GM23338 (cell line): ENCODE measurements around the gene SLC10A2. TPM values are rescaled to one million over a fixed set of nuclear protein-coding genes. Genes with fewer than 3 reads are reported as not detected.

Experiments
- ATAC-seq: fragments of 200-7000 bp; cut with Tn5 transposase; 3 replicates; pipeline ENCODE4 v1.9.1; 2020
- DNase-seq: peaks from one replicate; pipeline ENCODE4 v3.0.0-alpha.2; 2015; ENCODE audit warnings: low spot score
- H2AFZ ChIP-seq: fragments of 200-600 bp; sonication (generic); 2 replicates; pipeline ENCODE4 v1.8.0; 2016; ENCODE audit warnings: antibody characterized with exemption, mild to moderate bottlenecking, moderate library complexity
- H3F3A ChIP-seq: fragments of 200-600 bp; sonication (generic); replicated peaks from 2 replicates; pipeline ENCODE4 v1.8.0; 2017; ENCODE audit warnings: antibody characterized with exemption, mixed run types, low read depth
- H3K27ac ChIP-seq: fragments of 200-600 bp; sonication (generic); 2 replicates; pipeline ENCODE4 v1.6.1; 2016; ENCODE audit warnings: low read depth
- H3K27me3 ChIP-seq: fragments of 200-600 bp; sonication (generic); 2 replicates; pipeline ENCODE4 v1.8.0; 2016; ENCODE audit warnings: mild to moderate bottlenecking, mixed run types, moderate library complexity; ENCODE audit not compliant: insufficient read depth
- H3K36me3 ChIP-seq: fragments of 200-600 bp; sonication (generic); 2 replicates; pipeline ENCODE4 v1.8.0; 2016; ENCODE audit warnings: mild to moderate bottlenecking; ENCODE audit not compliant: insufficient read depth
- H3K4me1 ChIP-seq: fragments of 200-600 bp; sonication (generic); 2 replicates; pipeline ENCODE4 v1.8.0; 2016; ENCODE audit warnings: mild to moderate bottlenecking, moderate library complexity; ENCODE audit not compliant: insufficient read depth
- H3K4me2 ChIP-seq: fragments of 200-600 bp; sonication (generic); 2 replicates; pipeline ENCODE4 v1.7.1; 2017; ENCODE audit warnings: mixed run types
- H3K4me3 ChIP-seq: fragments of 200-600 bp; sonication (generic); 2 replicates; pipeline ENCODE4 v1.6.1; 2016; ENCODE audit warnings: mixed run types
- H3K79me2 ChIP-seq: fragments of 200-600 bp; sonication (generic); replicated peaks from 2 replicates; pipeline ENCODE4 v1.8.0; 2017; ENCODE audit warnings: mild to moderate bottlenecking; ENCODE audit not compliant: insufficient read depth
- H3K9me2 ChIP-seq: fragments of 200-600 bp; sonication (generic); 2 replicates; pipeline ENCODE4 v1.8.0; 2017; ENCODE audit not compliant: insufficient read depth
- H4K20me1 ChIP-seq: fragments of 200-600 bp; sonication (generic); replicated peaks from 2 replicates; pipeline ENCODE4 v1.8.0; 2017; ENCODE audit warnings: mild to moderate bottlenecking; ENCODE audit not compliant: insufficient read depth
- H3K27ac Mint-ChIP-seq: 2 replicates; pipeline ENCODE4 v1.8.0; 2020; ENCODE audit warnings: inconsistent platforms, mild to moderate bottlenecking, moderate library complexity, mixed read lengths
- H3K27me3 Mint-ChIP-seq: 3 replicates; pipeline ENCODE4 v1.8.0; 2022; ENCODE audit warnings: low read depth, mild to moderate bottlenecking, moderate library complexity, mixed read lengths, inconsistent platforms; ENCODE audit not compliant: insufficient read depth, poor library complexity
- H3K36me3 Mint-ChIP-seq: 3 replicates; pipeline ENCODE4 v1.8.0; 2021; ENCODE audit warnings: low read depth, mild to moderate bottlenecking, inconsistent platforms, moderate library complexity, mixed read lengths
- H3K4me1 Mint-ChIP-seq: 3 replicates; pipeline ENCODE4 v1.8.0; 2020; ENCODE audit warnings: mild to moderate bottlenecking, inconsistent platforms, mixed read lengths
- H3K4me3 Mint-ChIP-seq: 3 replicates; pipeline ENCODE4 v1.8.0; 2021; ENCODE audit warnings: moderate library complexity, mild to moderate bottlenecking, inconsistent platforms, mixed read lengths
- H3K9me3 Mint-ChIP-seq: 3 replicates; pipeline ENCODE4 v1.8.0; 2020; ENCODE audit warnings: moderate library complexity, mild to moderate bottlenecking, inconsistent platforms, mixed read lengths
- CREB1 ChIP-seq: fragments of 250-450 bp; sonication (Bioruptor Pico); IDR thresholded peaks from 2 replicates; pipeline ENCODE4 v1.5.0; 2020; ENCODE audit warnings: low read depth, mild to moderate bottlenecking, moderate library complexity
- CTCF ChIP-seq, 2 experiments: fragments of 200-600 bp in 1 of 2; sonication (generic) in 1 of 2; conservative IDR thresholded peaks; 2 replicates each; pipeline versions ENCODE4 v1.5.1 to v1.6.1; 2016 to 2017; ENCODE audit warnings: antibody characterized with exemption in 2 of 2, low read depth in 2 of 2, mild to moderate bottlenecking in 2 of 2, moderate library complexity in 1 of 2
- ETS1 ChIP-seq: IDR thresholded peaks from 2 replicates; pipeline ENCODE4 v1.6.1; 2016; ENCODE audit warnings: antibody characterized with exemption
- EZH2 ChIP-seq: fragments of 200-600 bp; sonication (generic); IDR thresholded peaks from one replicate; pipeline ENCODE4 v1.8.0; 2017; ENCODE audit warnings: antibody characterized with exemption, mild to moderate bottlenecking, low read depth; ENCODE audit not compliant: unreplicated experiment
- EZH2phosphoT487 ChIP-seq: fragments of 200-600 bp; sonication (generic); IDR thresholded peaks from one replicate; pipeline ENCODE4 v1.8.1; 2018; ENCODE audit warnings: antibody characterized with exemption; ENCODE audit not compliant: unreplicated experiment
- JUNB ChIP-seq: IDR thresholded peaks from one replicate; pipeline ENCODE4 v1.6.1; 2016; ENCODE audit warnings: antibody characterized with exemption; ENCODE audit not compliant: unreplicated experiment
- NANOG ChIP-seq: IDR thresholded peaks from 2 replicates; pipeline ENCODE4 v1.6.1; 2016; ENCODE audit warnings: antibody characterized with exemption, borderline replicate concordance
- POLR2AphosphoS5 ChIP-seq: IDR thresholded peaks from 2 replicates; pipeline ENCODE4 v1.6.1; 2016; ENCODE audit warnings: antibody characterized with exemption, low read depth
- REST ChIP-seq: IDR thresholded peaks from one replicate; pipeline ENCODE4 v1.6.1; 2018; ENCODE audit warnings: antibody characterized with exemption; ENCODE audit not compliant: unreplicated experiment
- STAT1 ChIP-seq: IDR thresholded peaks from one replicate; pipeline ENCODE4 v1.6.1; 2016; ENCODE audit warnings: antibody characterized with exemption; ENCODE audit not compliant: unreplicated experiment
- ZNF114 ChIP-seq: fragments of 250-450 bp; sonication (Bioruptor Pico); IDR thresholded peaks from 2 replicates; pipeline ENCODE4 v1.5.0; 2020; ENCODE audit warnings: mild to moderate bottlenecking, moderate library complexity
- ZNF331 ChIP-seq: fragments of 250-450 bp; sonication (Bioruptor Pico); IDR thresholded peaks from 2 replicates; pipeline ENCODE4 v1.5.0; 2020; ENCODE audit warnings: low read depth, mild to moderate bottlenecking, moderate library complexity
- ZNF462 ChIP-seq: fragments of 250-450 bp; sonication (Bioruptor Pico); IDR thresholded peaks from 2 replicates; pipeline ENCODE4 v1.5.0; 2020; ENCODE audit warnings: mild to moderate bottlenecking, moderate library complexity
- polyA plus RNA-seq: library from polyadenylated mRNA; unstranded; fragments of >200 nt; fragmentation: Nextera tagmentation; extraction: Ambion mirVana; gene quantifications from 2 replicates; pipeline ENCODE4 v1.2.1, GENCODE V29; 2016
- total RNA-seq: library from RNA; depleted of rRNA; stranded (reverse); fragments of >200 nt; shearing (Covaris generic); gene quantifications from 2 replicates; pipeline ENCODE4 v1.2.3, GENCODE V29; 2014

The SLC10A2 gene
- total and polyA plus RNA-seq, 2 experiments from 2014 or later, result not detected

- ATAC-seq, result no peak
- no peak overlapping the region for H3K27ac Mint-ChIP-seq
Observed at GRCh38 chr13:103078158-103078557, 11.9 kb upstream of the SLC10A2 start.

More at GRCh38 chr13:103078158-103078557, 11.9 kb upstream of the SLC10A2 start:
- peaks cover 2% of the 10 kb centered on the region for H3K27me3 Mint-ChIP-seq
- Histone ChIP-seq H3K9me2 (no peaks in the 10 kb centered on the region), H3F3A (no peaks in the 10 kb centered on the region), H3K4me3 (no peak overlapping the region), H3K4me2 (no peak overlapping the region), H3K79me2 (no peaks in the 10 kb centered on the region), H3K36me3 (no peaks in the 10 kb centered on the region), H3K27ac (no peak overlapping the region), H3K4me1 (no peaks in the 10 kb centered on the region), H4K20me1 (no peaks in the 10 kb centered on the region), H3K27me3 (no peaks in the 10 kb centered on the region), H2AFZ (no peak overlapping the region)
- no peaks in the 10 kb centered on the region for H3K36me3 Mint-ChIP-seq
- H3K9me3 Mint-ChIP-seq, result no peaks in the 10 kb centered on the region
- H3K4me1 Mint-ChIP-seq, result peaks cover 4% of the 10 kb centered on the region; the same call in 2 of the 3 replicates
- no peak for DNase-seq
- no peak for TF ChIP-seq STAT1
- TF ChIP-seq ZNF331 (CRISPR knock-in tag), result no peak
- no peak for TF ChIP-seq REST
- no peak for TF ChIP-seq POLR2AphosphoS5
- no peak for TF ChIP-seq EZH2
- no peak for TF ChIP-seq ETS1
- no peak for TF ChIP-seq CREB1
- no peak for TF ChIP-seq CTCF (conservative IDR thresholded peaks at IDR 0.05; ENCODE audit: low read depth in 2 of 2)
- no peak for TF ChIP-seq JUNB
- TF ChIP-seq ZNF114 (CRISPR knock-in tag), result no peak
- no peak for TF ChIP-seq NANOG
- TF ChIP-seq EZH2phosphoT487, result no peak
- no peak for TF ChIP-seq ZNF462 (CRISPR knock-in tag)
- no peak overlapping the region for H3K4me3 Mint-ChIP-seq
